Measurements from ENCODE around the gene NT5M. TPM values are rescaled to one million over a fixed set of nuclear protein-coding genes. Genes with fewer than 3 reads are reported as not detected.
A peak's percentile ranks its signal among the peaks of the same experiment; 100 is the strongest.

The NT5M gene
- total RNA-seq, 1 donor, result 0.36 TPM

- no peaks in the 10 kb centered on the region for H3K79me2 ChIP-seq (ENCODE audit: insufficient read depth, low read length)
- H3K4me2 ChIP-seq (ENCODE audit: insufficient read depth, low read length), result no peak overlapping the region
- DNase-seq (ENCODE audit: insufficient read length, low spot score, missing footprints), result peak; percentile 80
- no peaks in the 10 kb centered on the region for H3K4me1 ChIP-seq (ENCODE audit: insufficient read depth, low read length)
- H3K27me3 ChIP-seq (ENCODE audit: insufficient read depth, low read length), result no peaks in the 10 kb centered on the region
- H4K20me1 ChIP-seq (ENCODE audit: insufficient read depth, low read length), result no peaks in the 10 kb centered on the region
- H3K4me3 ChIP-seq (ENCODE audit: insufficient read depth, low read length), result no peak overlapping the region
- no peaks in the 10 kb centered on the region for H3K36me3 ChIP-seq (ENCODE audit: insufficient read depth, low read length)
- H2AFZ ChIP-seq (ENCODE audit: low read length), result peak overlapping the region; percentile 41
- no peak overlapping the region for H3K27ac ChIP-seq (ENCODE audit: low read depth, low read length)
- no peaks in the 10 kb centered on the region for H3K9me3 ChIP-seq (ENCODE audit: low read depth, low read length)
- TF ChIP-seq, protein P1, sequence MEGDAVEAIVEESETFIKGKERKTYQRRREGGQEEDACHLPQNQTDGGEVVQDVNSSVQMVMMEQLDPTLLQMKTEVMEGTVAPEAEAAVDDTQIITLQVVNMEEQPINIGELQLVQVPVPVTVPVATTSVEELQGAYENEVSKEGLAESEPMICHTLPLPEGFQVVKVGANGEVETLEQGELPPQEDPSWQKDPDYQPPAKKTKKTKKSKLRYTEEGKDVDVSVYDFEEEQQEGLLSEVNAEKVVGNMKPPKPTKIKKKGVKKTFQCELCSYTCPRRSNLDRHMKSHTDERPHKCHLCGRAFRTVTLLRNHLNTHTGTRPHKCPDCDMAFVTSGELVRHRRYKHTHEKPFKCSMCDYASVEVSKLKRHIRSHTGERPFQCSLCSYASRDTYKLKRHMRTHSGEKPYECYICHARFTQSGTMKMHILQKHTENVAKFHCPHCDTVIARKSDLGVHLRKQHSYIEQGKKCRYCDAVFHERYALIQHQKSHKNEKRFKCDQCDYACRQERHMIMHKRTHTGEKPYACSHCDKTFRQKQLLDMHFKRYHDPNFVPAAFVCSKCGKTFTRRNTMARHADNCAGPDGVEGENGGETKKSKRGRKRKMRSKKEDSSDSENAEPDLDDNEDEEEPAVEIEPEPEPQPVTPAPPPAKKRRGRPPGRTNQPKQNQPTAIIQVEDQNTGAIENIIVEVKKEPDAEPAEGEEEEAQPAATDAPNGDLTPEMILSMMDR (IDR thresholded peaks at IDR 0.05; ENCODE audit: extremely low read depth, low read depth, low read length), result peak; percentile 37
These were observed 10.3 kb downstream of the NT5M start for GRCh38 chr17:17313350-17313991.

- Histone ChIP-seq H3K4me2 (ENCODE audit: insufficient read depth, low read length) (no peak overlapping the region), H4K20me1 (ENCODE audit: insufficient read depth, low read length) (no peaks in the 10 kb centered on the region), H3K27ac (ENCODE audit: low read depth, low read length) (no peak overlapping the region), H3K9me3 (ENCODE audit: low read depth, low read length) (no peaks in the 10 kb centered on the region), H3K27me3 (ENCODE audit: insufficient read depth, low read length) (no peaks in the 10 kb centered on the region), H3K4me3 (ENCODE audit: insufficient read depth, low read length) (no peak overlapping the region), H3K4me1 (ENCODE audit: insufficient read depth, low read length) (no peaks in the 10 kb centered on the region), H3K79me2 (ENCODE audit: insufficient read depth, low read length) (no peaks in the 10 kb centered on the region), H2AFZ (ENCODE audit: low read length) (peak overlapping the region; percentile 66), H3K36me3 (ENCODE audit: insufficient read depth, low read length) (no peaks in the 10 kb centered on the region)
- DNase-seq (ENCODE audit: insufficient read length, low spot score, missing footprints), result no peak
- TF ChIP-seq, protein P1 (IDR thresholded peaks at IDR 0.05; ENCODE audit: extremely low read depth, low read depth, low read length), result no peak
These were observed 11.4 kb downstream of the NT5M start for GRCh38 chr17:17314501-17315071.

GRCh38 chr17:17315142-17315821 is 12.1 kb downstream of the NT5M start:
- no peak for DNase-seq (ENCODE audit: insufficient read length, low spot score, missing footprints)
- Histone ChIP-seq H3K79me2 (ENCODE audit: insufficient read depth, low read length) (no peaks in the 10 kb centered on the region), H2AFZ (ENCODE audit: low read length) (no peak overlapping the region), H3K4me1 (ENCODE audit: insufficient read depth, low read length) (no peaks in the 10 kb centered on the region), H3K27ac (ENCODE audit: low read depth, low read length) (no peak overlapping the region), H3K4me2 (ENCODE audit: insufficient read depth, low read length) (no peak overlapping the region), H3K4me3 (ENCODE audit: insufficient read depth, low read length) (no peak overlapping the region), H3K9me3 (ENCODE audit: low read depth, low read length) (no peaks in the 10 kb centered on the region), H3K27me3 (ENCODE audit: insufficient read depth, low read length) (no peaks in the 10 kb centered on the region), H4K20me1 (ENCODE audit: insufficient read depth, low read length) (no peaks in the 10 kb centered on the region), H3K36me3 (ENCODE audit: insufficient read depth, low read length) (no peaks in the 10 kb centered on the region)
- TF ChIP-seq, protein P1 (IDR thresholded peaks at IDR 0.05; ENCODE audit: extremely low read depth, low read depth, low read length), result no peak
